NCI-H2081 (cell line): ENCODE measurements around the gene PCNX1.
A peak's percentile ranks its signal among the peaks of the same experiment; 100 is the strongest.
"Not testable (repeated sequence)": the region's sequence is repeated elsewhere in the genome, so short reads cannot be mapped to it uniquely, and the experiment has no call there.

Source experiments
- DNase-seq, 2 experiments: peaks; one replicate each; lab custom pipeline; 2025; lab: John Stamatoyannopoulos, UW

The PCNX1 gene

GRCh38 chr14:70964492-70964891, 57.2 kb downstream of the PCNX1 start:
- DNase-seq, result no peak

DNA sequence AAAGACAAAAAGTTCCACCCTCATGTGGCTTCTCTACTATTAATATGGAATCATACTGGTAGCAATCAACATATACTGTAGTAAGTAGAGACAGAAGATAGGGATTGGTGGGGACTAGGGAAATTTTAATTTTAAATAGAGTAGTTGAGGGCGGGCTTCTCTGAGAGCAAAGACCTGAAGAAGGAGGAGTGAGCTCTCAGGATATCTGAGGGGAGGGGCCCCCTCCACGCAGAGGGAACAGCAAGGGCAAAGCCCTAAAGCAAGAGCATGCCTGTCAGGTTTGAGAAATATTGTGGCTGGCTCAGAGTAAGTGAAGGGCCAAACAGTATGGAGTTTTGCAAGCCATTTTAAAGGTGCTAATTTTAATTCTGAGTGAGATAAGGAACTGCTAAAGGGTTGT, 64.3 kb downstream of the PCNX1 start:
- no peak for DNase-seq

DNA sequence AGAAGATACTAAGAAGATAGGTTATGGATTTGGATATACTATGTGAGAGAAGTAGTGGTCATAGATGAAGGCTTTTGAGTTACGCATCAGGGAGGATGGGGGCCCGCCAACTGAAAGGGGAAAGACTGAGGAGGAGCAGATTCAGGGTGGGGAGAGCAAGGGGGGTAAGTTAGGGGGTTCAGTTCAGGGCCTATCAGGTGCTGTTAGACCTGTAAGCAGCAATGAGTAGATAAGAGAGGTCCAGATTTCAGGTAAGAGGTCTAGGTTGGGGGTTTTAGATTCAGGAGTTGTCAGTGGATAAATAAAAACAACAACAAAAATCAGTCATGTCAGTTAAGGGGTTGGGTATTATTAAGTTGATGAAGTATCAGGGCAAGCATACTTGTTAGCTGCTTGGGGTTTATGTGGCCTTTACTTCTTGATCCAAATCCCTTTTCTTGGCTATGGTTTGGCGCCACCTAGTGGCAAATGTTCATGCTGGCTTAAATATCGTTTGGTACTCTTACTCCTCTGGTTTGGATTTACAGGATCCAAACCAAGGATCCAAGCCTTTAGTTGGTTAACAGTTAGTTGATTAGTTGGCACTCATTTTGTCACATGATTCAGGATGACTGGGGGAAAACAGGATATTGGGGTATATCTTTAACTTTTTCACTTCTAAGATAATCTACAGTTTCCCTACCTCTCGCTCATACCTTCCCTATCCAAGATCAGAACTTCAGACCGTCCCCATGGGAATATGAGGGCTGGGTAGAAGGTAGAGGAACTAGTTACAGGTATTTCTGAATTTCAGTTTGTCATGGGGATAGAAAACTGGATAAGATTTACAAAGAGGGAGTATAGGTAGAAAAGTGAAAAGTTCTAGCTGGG, 65.1 kb downstream of the PCNX1 start:
- peak; percentile 72 to 75 for DNase-seq

DNA sequence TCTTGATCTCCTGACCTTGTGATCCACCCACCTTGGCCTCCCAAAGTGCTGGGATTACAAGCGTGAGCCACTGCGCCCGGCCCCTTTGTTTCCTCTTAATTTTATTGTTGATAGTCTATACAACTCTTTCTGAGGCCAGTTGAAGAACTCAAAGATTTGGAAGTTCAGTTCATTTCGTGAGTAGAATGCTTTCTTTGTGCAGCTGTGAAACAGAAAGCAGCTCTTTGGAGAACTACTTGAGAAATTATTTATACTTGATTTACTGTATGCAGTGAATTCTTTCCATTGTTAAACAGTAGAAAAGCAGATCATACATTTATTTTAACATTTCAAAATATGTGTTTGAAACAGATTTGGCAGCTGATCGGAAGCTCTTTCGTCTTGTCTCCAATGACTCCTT, 69.3 kb downstream of the PCNX1 start:
- DNase-seq, result no peak

DNA sequence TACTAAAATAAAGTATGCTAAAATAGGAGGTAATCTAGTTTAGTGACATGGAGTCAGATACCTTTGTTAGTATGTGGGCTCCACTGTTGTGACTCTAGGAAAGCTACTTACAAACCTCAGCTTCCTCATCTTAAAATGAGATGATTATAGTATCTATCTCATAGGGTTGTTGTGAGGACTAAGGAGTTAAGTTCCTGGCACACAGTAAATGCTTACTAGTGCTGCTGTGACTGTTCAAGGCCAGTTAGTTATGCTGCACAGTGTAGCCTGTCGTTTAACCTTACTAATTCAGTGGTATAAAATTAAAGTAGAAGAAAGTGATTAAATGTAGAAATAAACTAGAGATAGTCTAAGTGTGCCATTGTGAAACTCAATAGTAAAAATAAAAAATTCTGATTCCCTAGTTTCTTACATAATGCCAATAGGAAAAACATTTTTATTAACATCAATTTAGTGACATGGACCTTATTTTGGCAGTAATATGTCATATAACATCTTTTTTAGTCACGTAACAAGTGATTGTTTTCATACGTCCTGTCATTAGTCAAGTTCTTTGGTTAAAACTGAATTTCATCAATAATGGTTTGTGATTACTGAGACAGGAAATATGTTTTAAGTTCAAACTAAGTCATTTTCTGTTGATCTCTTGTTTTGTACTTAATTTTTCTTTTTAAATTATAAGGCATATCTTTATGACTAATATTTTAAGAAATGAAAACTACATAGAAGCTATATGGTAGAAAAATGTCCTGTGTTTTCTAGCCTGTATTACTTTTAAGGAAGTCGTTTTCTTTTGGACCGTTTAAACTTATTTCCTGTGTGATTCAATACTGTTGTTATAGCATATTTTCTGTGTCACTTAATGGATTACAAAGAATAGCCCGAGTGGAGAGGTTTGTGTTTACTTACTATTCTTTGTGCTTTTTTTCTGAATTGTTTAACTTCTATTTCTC, 74.0 kb downstream of the PCNX1 start:
- no peak for DNase-seq

DNA sequence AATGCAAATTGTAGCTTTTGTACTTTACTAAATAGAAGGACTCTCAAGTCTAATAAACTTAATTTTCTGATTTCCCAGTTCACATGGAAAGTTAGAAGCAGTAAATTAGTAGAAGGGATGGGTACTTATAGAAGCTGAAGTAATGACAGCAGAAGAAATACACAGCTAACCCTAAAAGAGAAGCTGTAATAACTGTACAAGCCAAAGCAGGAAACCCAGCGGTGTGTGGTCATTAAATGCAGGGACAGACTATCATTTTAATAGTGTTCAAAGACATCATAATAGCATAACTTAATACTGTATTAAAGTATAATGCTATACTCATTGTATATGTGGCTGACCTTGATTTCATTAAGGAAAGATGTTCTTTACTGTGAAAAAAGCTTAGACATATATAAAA, 74.9 kb downstream of the PCNX1 start:
- no peak for DNase-seq

DNA sequence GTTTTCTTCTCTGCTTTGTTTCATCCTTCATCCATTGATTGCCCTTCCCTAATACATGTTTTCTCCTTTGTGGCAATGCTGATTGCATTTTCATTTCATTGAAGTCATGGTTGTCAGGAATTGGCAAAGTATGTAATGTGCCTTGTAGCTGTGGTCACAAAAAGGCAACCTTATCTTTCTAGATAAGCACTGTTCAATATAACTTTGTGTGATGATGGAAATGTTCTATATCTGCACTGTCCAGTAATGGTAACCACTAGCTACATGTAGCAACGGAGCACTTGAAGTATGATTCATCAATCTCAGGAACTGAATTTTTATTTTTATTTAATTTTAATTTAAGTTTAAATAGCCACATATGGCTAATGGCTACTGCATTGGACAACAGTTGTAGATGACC, 79.8 kb downstream of the PCNX1 start:
- no peak for DNase-seq

GRCh38 chr14:70988452-70988851, 81.2 kb downstream of the PCNX1 start:
- no peak for DNase-seq

- DNase-seq, result no peak
Measured at GRCh38 chr14:70993931-70994330, 86.7 kb downstream of the PCNX1 start.

- no peak for DNase-seq
Measured at GRCh38 chr14:70995211-70995610, 88.0 kb downstream of the PCNX1 start.

DNA sequence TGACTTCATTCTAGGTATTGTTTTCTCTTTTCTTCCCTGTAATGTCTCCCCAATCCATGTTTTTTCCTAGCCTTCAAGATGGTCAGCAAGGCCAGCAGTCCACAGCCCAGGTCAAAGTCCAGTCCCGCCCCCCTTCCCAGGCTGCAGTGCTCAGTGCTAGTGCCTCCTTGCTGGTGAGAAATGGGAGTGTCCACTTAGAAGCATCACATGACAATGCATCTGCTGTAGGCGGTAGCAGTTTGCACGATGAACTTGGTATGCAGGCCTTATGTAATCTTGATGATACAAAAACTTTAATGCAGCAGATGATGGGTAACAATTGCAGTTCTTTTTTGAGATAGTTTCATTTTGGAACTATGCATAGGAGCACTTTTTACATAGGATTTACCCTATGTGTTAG, 88.4 kb downstream of the PCNX1 start:
- DNase-seq, result no peak

- no peak for DNase-seq
Measured at GRCh38 chr14:70999117-70999516, 91.9 kb downstream of the PCNX1 start.

DNA sequence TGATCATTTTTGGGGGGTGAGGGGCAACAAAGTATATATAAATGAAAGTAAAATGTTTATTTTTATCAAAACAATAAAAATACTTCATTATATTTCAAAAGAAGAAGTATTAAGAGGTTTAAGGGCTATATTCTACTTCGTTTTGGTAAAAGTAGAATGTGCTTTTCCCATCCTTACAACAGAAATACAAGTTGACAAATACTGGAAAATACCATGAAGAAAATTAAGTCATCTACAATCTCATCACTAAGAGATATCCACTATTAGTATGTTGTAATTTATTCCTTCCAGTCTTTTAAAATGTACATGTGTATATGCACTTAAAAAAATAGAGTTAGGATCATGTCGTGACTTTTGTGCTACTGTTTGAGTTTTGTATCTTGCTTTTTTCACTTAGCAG, 92.8 kb downstream of the PCNX1 start:
- no peak for DNase-seq

- no peak for DNase-seq
Measured at GRCh38 chr14:71001742-71002141, 94.5 kb downstream of the PCNX1 start.

DNA sequence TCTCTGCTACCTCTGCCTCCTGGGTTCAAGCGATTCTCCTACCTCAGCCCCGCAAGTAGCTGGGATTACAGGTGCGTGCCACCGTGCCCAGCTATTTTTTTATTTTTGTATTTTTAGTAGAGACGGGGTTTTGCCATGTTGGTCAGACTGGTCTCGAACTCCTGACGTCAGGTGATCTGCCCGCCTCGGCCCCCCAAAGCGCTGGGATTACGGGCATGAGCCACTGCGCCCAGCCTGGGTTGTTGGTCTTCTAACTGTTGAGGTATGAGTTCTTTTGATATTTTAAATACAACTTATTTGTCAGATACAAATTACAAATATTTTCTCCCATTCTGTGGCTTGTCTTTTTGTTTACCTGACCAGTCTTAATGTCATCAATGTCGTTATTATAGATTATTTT, 95.9 kb downstream of the PCNX1 start:
- no peak for DNase-seq

DNA sequence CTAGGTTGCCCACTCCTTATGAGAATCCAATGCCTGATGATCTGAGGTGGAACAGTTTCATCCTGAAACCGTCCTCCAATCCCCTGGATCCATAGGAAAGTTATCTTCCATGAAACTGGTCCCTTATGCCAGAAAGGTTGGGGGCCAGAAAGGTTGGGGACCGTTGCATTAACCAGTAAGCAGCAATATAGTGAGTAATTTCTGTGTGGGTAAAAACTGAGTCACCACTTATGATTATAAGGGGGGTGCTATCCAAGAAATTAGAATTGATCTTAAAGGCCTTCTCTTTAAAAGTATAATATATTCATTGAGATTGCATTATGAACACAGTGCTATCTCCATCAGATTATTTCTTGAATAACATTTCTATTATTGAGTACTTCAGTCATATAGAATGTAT, 97.2 kb downstream of the PCNX1 start:
- DNase-seq, result no peak

GRCh38 chr14:71005076-71005475, 97.8 kb downstream of the PCNX1 start:
- no peak for DNase-seq

GRCh38 chr14:71006200-71006563, 98.9 kb downstream of the PCNX1 start:
- no peak for DNase-seq

DNA sequence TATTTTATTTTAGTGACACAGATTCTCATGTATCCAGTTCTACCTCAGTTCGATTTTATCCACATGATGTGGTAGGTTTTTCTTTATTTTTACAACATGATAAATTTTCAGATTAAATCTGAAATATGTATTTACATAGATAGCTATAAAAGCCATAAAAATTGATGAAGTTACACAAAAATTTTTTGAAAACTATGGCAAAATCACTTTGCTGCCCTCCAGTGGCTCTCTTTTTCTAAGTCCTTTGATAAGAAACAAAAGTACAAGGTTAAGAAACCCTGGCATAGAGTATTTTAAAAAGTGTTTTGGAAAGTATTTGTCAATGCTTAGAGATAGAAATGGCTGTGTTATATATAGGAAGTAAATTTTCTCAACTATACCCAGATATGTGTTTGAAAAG, 104.2 kb downstream of the PCNX1 start:
- DNase-seq, result no peak

GRCh38 chr14:71012888-71013287, 105.6 kb downstream of the PCNX1 start:
- DNase-seq, result no peak

DNA sequence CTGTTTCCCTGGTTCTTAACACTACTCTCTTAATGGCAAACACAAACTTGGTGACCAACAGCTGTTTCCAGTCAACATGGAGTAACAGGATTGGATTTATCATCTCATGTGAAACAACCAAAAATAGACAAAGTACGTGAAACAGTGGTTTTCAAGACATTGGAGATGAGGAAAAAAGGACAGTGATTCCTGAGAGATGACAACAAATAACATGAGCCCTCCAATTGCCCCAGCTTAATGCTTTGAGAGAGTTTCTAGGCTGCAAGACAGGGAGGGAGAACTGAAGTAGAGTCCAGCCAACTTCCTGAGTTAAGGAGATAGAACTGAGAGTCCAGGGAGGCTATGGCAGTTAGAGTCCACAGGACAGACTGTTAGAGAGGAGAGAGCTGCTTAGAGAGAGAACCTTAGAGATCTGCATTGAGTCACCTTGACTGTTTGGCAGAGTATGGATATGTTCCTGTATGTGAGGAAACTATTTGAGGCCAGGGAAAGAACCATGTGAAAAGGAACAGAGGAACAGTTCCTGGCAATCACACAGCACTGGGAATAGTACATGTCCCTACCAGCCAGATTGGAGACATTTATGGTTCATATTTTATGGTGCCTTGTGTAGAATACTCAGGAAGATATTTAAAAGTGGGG, 106.4 kb downstream of the PCNX1 start:
- DNase-seq, result no peak

- not testable (repeated sequence) for DNase-seq
Measured at GRCh38 chr14:71019917-71020316, 112.7 kb downstream of the PCNX1 start.
